ENCODE results near the gene ARHGEF38.

- no peak for TF ChIP-seq GATA3 (IDR thresholded peaks at IDR 0.05; ENCODE audit: low read depth, low read length)
- no peak for TF ChIP-seq GATA2 (IDR thresholded peaks at IDR 0.05; ENCODE audit: low read depth, low read length)
Observed at GRCh38 chr4:105714932-105715331, 162.5 kb downstream of the ARHGEF38 start.

Measured in SH-SY5Y (cell line).